GM10248 (cell line): ENCODE data around the gene ATAD3B.
"Not testable (repeated sequence)": the region's sequence is repeated elsewhere in the genome, so short reads cannot be mapped to it uniquely, and the experiment has no call there.

ENCODE experiments used
- CTCF ChIA-PET: fragments of 300-600 bp; sonication (Branson Sonifier 250); formaldehyde crosslinking; extraction: SDS; loops from one replicate; lab custom pipeline; 2021; ENCODE audit warnings: antibody characterized with exemption; lab: Yijun Ruan, JAX
- POLR2A ChIA-PET: fragments of 350-650 bp; sonication (Branson Sonifier 250); formaldehyde crosslinking; extraction: SDS; loops from one replicate; lab custom pipeline; 2020; ENCODE audit warnings: antibody characterized with exemption; lab: Yijun Ruan, JAX
- DNase-seq: peaks from one replicate; pipeline ENCODE4 v3.0.0; 2012; ENCODE audit errors: extremely low spot score
- CTCF ChIP-seq: IDR thresholded peaks from 2 replicates; pipeline ENCODE4 v1.5.1; 2012; ENCODE audit warnings: mild to moderate bottlenecking, low read depth; ENCODE audit errors: extremely low read depth, missing control alignments, control extremely low read depth

Gene ATAD3B

GRCh38 chr1:1487701-1488100 is 16.1 kb downstream of the ATAD3B start:
- CTCF ChIA-PET: no interaction called here
- no peak for TF ChIP-seq CTCF
- POLR2A ChIA-PET: no interaction called here
- DNase-seq: no peak

GRCh38 chr1:1489231-1489630 is 17.7 kb downstream of the ATAD3B start:
- DNase-seq: no peak
- no peak for TF ChIP-seq CTCF
- ChIA-PET CTCF (no interaction called here), POLR2A (no interaction called here)

GRCh38 chr1:1489861-1490260 is 18.3 kb downstream of the ATAD3B start:
- ChIA-PET POLR2A (no interaction called here), CTCF (interaction anchor here (1.7 kb wide), 1 partner anchor 16 kb away, joined by 4 read pairs; no protein-coding TSS in a partner anchor)
- no peak for TF ChIP-seq CTCF

GRCh38 chr1:1490633-1491230 is 19.2 kb downstream of the ATAD3B start:
- ChIA-PET POLR2A (no interaction called here), CTCF (interaction anchor here (1.7 kb wide), 1 partner anchor 15 kb away, joined by 4 read pairs; no protein-coding TSS in a partner anchor)
- DNase-seq: no peak
- no peak for TF ChIP-seq CTCF

More at GRCh38 chr1:1489861-1490260, 18.3 kb downstream of the ATAD3B start:
- no peak for DNase-seq

GRCh38 chr1:1491601-1492000 is 20.0 kb downstream of the ATAD3B start:
- TF ChIP-seq CTCF: no peak
- ChIA-PET CTCF (interaction anchor here (1.7 kb wide), 2 partner anchors 14 to 50 kb away, joined by 4 to 5 read pairs; no protein-coding TSS in a partner anchor), POLR2A (interaction anchor here (0.7 kb wide), 1 partner anchor 8 kb away, joined by 5 read pairs; no protein-coding TSS in a partner anchor)
- no peak for DNase-seq

- DNase-seq, POLR2A ChIA-PET: not testable (repeated sequence)
- CTCF ChIA-PET: interaction anchor here (1.4 kb wide), 1 partner anchor 10 kb away, joined by 3 read pairs; no protein-coding TSS in a partner anchor
Measured at GRCh38 chr1:1494311-1494710, 22.7 kb downstream of the ATAD3B start.

- CTCF ChIA-PET, POLR2A ChIA-PET, DNase-seq: not testable (repeated sequence)
Measured at GRCh38 chr1:1495461-1495975, 24.0 kb downstream of the ATAD3B start.
